Umbilical cord (tissue), 2 donors: ENCODE results near the gene KMO. TPM values are rescaled to one million over a fixed set of nuclear protein-coding genes. Genes with fewer than 3 reads are reported as not detected.
A peak's percentile ranks its signal among the peaks of the same experiment; 100 is the strongest.

Source experiments
- DNase-seq: peaks from one replicate; pipeline ENCODE4 v3.0.0-alpha.2; 2015; ENCODE audit warnings: low spot score
- total RNA-seq: library from RNA; depleted of rRNA; stranded (reverse); fragments of >200 nt; gene quantifications from one replicate; pipeline ENCODE4 v1.2.3, GENCODE V29; 2014; ENCODE audit warnings: low replicate concordance; ENCODE audit not compliant: insufficient read depth

The KMO gene
- total RNA-seq, 1 donor from 2014 or later: 4.6 TPM

DNA sequence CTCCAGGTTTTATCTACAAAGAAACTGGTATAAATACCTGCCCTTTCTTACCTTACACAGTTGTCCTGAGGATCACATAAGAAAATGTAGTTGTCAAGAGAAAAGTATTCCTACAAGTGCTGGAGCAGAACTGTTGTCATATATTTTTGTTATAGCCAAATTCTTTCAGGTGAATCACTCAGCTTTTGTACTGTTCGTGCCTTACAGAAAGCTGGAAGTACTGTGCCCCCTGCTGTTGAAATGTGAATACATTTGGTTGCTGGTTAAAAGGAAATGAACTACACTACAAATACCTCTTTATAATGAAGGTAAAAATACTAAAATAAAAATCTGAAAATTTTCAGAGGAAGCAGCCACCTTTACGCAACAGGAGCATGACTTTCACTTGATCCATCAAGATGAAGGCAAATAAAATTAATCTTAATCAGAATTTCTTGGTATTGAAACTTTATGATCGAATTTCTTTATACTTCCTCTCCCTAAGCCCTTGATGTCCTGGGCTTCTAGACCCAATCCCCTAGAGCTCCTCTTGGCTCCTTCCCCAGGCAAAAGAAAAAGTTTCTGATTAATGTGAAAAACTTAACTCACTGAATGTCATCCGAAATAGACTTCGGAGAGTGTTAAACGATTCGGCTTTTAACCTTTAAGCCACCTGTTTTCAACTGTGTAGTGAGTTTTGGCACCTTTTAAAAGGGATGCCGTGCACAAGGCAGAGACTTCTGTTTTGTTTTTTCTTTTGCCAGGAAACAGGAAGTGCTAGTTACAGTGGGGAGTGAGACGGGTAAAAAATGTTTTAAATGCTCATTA is 95.5 kb downstream of the KMO start:
- DNase-seq: peak; percentile 68

DNA sequence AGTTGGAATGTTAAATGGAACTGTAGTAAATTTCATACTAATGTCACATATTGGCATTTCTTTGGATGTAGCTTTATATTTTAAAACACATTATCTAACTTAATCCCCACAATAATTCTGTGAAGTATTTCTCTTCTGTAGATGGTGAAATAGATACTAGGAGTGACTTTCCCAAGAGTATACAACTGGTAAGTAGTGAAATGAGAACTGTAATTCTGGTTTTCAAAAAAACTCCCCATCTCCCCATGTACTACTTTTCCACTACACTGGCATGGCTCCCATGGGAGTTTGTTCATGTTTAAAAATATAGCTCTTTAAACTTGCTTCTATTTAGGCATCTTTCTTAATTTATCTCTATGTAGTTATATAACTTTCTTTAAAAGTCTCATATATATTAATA is 97.8 kb downstream of the KMO start:
- DNase-seq: no peak

DNA sequence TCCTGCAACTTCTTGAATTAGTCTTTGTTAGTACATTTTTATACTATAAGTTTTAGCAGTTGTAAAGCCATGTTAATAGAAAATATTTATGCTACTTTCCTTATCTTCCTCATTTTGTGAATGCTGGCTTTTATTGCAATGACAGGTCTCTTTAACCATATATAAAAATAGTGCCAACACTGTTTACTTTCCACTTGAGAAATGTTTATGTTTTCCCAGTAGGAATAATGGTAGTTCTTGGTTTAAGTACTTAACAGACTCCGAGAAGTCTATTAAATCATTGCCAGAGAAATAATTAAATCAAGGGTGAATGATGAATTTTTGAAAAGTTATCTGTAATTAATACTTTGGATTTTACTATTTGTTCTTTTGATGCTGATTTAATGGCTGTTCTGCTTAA is 98.3 kb downstream of the KMO start:
- DNase-seq: no peak

DNA sequence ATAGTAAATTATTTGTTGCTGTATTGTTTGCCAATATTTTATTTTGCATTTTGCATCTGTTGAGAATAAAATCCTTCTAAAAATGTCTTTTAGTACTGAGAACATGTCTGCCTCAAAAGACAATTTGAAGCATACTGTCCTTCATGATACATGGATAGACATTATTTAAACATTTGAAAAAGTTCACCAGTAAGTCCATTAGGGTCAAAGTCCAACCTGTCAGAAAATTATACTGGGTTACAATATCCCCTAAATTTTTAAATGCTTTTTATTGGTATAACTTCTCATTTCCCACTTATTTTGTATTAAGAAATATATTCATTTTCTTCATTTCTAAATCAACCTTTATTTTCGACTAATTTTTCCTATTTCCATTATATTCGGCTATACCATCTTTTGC is 98.7 kb downstream of the KMO start:
- DNase-seq: no peak

DNA sequence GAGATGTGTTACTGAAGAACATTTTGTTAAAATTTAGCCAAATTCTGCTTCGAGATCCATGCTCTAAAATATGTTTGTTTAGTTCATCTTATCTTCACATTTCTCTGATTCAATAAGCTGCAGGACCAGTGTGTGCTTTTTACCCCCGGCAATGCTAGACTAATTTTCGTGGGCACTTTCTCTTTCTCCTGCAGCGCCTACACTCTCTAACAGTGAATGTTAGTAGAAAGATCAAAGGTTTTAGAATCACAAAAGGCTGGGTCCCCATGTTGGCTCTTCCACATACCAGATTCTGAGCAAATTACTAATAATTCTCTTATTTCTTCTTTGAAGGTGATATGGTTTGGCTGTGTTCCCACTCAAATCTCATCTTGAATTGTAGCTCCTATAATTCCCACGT is 99.5 kb downstream of the KMO start:
- DNase-seq: no peak

DNA sequence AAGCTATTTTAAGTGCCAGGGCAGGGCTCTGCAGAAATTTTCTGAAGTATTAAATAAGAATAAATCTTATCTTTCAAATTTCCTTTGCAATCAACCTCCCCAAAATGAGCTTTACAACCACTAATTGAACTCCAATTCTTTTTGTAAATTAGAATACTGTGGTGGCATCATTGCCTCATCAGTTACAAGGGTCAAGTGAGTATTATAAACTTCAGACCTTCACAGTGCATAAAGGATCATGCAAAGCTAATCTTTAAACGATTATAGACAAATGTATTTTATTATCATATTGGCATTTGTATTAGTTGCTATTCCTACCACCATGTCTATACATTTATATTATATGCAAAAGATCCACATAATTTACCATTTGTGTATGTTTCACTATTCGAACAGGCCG is 100.8 kb downstream of the KMO start:
- no peak for DNase-seq

DNA sequence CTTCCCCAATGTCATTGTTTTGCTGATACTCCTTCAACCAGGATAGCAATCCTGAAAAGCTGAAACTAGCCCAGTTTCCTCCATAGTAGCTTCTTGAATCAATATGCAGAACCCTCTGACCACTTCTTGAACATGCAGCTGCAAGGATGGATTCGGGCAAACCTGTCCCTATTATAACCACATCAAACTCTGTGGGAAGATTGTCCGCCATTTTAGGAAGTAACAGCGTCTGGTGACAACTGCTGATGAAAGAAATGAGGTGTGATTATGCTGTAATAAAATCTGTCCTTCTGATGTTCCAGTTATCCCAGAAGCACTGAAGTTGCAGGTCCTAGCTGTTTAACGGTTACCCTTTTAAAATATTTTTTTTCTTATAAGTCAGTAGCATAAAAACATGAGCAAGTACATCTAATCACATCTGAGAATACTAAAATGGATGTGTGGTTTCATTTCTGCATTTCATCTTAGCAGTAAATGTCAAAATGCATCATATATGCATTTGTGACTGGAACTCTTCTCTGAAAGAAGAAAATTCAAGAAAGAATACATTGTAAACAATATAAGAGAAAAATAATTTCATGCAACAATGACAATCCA is 103.5 kb downstream of the KMO start:
- no peak for DNase-seq

DNA sequence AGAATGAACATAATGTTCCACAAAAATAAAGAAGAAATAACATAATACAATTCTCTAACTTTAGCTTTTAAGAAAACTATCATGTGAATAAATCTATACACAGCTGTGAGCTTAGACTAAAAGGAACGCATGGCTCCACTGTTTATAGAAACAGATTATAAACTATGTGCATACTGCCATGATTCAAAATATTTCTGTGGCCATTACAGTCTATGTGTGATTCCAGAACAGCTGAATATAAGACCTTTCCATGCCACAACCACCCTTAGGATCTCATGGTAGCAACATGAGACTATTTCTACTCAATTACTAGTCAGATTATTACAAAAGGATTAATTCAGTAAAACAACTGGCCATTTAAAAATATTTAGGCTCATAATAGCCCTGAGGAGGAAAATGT is 104.1 kb downstream of the KMO start:
- no peak for DNase-seq

DNA sequence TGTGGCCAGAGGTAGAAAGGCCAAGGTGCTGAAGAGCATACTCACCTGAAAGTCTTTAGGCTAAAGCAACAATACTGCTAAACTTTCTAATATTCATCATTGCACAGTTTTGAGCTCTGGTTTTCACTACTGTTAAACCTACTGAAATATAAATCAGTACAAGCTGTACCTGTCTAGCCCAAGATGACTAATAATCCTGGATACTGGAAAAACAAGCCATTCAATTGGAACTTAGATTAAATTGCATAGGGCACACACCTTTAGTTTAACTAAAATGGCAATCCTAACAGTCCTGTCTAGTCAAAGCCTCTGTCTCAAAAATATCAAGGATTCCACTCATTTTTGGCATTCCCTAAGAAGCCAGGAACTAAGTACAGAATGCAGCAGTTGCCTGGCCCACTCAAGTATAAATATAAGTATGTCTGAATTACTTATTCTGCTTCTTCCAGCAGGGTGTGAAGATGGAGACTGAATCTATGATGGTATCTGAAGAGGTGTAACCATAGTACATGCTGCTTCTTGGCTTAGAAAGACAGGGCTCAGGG is 104.9 kb downstream of the KMO start:
- DNase-seq: peak; percentile 28

DNA sequence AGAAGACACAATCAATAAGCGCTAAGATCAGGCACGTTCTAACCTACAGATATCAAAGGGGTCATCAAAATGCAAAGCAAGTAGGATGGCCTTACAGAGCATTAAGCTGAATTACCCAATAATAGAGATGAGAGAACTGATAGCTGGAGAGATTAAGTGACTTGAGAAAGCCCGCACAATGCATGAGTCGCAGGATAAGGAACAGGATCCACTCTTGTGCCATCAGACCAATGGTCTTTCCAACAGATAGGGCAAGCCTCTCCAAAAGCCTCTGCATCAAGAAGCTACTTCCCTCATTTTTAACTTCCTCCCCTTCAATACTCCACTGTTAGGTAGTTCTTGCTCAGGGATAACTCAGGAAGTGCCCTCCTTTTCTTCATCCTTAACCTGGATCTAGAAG is 105.4 kb downstream of the KMO start:
- no peak for DNase-seq

DNA sequence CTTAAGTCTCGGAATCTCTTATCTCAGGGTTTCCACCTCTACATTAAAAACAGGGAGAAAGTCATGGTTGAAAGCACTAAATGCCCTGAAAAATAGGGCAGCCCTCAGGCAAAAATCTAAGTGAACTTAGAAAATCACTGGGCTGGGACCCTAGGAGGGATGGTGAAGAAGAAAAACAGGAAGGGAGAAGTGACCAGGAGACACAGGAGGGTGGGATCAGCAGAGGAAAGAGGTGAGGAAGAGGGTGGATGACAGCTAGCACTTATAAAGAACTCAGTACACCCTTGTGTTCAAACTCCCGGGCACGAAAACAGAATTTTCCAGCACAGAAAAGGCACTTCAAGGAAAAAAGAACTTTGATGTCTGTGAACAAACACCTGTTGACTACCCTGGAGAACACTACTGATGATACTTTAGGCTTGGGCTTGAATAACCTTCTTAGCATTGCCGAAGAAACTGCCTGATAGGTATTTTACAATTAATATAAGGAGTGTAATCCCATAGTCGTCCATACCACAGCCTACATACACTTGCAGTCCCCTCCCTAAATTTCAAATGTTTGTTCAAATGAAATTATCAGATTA is 106.0 kb downstream of the KMO start:
- no peak for DNase-seq

DNA sequence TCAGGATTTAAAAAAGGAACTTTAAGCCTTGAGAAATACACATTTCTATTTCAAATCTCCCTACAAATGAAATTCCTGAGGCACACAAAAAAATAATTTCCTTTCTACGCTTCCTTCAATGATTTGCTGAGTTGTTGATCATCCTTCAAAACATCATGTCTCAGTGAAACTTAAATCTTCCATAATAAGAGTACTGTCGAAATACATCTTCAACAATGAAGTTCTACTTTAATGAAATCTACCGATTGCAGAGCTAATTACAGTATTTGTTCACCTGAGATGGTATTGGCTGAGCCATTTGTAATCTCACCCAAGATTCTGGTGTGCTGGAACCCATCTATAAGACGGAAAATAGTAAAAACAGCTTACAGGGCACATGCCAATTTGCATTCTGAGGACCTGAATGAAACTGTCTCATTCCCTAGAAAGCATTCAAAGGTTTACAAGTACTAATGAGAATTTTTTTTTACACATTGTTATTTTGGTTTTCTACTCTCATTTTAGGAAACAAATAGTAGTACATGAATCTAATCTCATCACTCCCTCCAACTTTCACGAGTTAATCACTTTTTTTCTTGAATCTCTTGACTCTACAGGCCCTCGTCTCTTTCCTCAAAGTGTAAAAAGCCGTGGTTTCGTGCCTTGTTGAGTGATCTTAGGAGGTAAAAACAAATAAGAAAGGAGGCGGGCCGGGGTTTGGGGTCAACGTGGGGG is 106.9 kb downstream of the KMO start:
- DNase-seq: no peak

DNA sequence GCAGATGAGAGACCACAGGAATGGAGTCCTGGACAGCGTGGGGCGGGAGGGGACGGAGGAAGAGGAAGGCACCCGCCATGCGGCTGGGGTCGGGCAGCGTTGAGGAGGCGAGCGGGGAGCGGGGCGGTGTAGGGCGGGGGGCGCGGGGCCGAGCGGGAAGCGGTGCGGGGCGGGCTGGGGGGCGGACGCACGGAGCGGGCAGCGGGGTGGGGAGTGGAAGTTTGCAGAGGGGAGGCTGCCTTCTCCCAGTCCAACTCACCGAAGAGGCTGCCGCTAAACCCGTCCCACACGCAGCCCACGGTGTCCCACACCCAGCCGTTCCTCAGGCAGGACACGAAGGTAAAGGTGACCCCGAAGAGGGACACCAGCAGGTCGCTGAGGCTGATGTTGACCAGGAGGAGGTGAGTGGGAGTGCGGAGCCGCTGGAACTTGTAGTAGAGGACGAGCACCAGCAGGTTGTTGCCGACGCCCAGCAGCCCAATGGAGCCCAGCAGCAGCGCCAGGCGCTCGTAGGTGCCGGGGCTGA is 107.5 kb downstream of the KMO start:
- DNase-seq: no peak

DNA sequence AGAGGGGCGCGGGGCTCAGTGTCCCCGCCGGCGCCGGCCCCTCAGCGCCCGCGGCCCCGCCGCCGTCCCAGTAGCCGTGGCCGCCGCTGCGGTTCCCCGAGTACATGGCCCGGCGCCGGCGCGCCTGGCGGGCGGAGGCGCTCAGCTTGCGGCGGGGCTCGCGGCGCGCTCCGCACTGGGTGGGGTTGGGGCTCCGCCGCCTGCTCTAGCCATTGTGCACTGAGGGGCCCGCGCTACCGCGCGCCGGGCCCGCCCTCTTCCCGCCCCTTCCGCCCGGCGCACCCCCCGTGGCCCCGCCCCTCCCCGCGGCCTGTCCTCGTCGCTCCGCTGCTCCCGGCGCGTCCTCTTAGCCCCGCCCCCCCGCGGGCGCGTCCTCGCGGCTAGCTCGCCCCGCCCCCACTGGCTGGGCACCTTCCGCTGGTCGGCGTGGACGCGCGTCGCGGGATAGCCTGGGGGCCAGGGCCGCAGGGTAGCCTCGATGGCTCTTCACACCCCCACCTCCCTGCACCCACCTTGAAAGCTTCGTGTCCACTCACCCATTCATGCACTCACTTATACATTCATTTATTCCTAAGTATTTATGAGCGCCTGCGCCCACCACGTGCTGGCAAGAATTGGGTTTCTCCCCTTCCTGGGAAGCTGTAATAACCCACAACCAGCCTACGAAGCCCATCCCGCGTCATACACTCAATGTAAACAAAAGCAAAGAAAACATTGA is 108.1 kb downstream of the KMO start, which contains the start of the genes CHML and OPN3:
Gene CHML (minus strand): TSS at position 221 of the 718 bp plus-strand sequence. CDS start 4,603 bp downstream, outside the sequence.
Gene OPN3 (minus strand): TSS at position 221 of the 718 bp plus-strand sequence. CDS start 115 bp downstream, at position 106.
- peak; percentile 89 for DNase-seq

DNA sequence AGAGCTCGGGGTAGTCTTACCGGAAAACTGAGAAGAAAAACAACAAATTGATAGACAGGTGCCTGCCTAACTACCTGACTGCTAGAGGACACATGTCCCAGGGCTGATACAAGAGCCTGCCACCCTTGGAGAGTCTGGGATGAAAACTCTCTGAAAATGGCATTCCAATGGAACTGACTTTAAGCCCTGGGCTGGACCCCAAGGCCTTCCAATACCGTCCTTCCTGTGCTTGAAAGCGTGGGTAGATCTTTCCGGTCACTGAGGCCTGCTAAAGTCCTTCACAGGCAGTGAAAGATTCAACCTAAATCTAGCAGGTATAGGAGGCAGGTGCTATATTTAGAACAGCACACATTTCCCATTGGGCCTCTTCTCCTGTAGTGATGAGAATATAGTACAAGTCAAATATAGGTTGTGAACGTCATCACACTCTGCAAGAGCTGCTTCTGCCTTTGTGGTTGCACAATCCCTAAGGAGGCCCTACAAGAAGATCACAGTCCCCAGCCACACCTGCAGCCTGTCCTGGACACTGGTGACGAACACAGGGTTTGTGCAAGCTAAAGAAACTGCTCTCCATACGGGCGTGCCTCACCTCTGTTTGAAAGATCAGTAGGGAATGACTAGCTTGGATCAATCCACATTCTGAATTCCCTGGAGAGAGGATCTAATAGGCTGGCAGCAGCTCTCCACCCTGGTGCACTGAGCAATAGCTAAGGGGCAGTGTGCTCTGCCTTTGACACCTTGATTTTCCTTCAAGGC is 108.9 kb downstream of the KMO start:
- DNase-seq: no peak

DNA sequence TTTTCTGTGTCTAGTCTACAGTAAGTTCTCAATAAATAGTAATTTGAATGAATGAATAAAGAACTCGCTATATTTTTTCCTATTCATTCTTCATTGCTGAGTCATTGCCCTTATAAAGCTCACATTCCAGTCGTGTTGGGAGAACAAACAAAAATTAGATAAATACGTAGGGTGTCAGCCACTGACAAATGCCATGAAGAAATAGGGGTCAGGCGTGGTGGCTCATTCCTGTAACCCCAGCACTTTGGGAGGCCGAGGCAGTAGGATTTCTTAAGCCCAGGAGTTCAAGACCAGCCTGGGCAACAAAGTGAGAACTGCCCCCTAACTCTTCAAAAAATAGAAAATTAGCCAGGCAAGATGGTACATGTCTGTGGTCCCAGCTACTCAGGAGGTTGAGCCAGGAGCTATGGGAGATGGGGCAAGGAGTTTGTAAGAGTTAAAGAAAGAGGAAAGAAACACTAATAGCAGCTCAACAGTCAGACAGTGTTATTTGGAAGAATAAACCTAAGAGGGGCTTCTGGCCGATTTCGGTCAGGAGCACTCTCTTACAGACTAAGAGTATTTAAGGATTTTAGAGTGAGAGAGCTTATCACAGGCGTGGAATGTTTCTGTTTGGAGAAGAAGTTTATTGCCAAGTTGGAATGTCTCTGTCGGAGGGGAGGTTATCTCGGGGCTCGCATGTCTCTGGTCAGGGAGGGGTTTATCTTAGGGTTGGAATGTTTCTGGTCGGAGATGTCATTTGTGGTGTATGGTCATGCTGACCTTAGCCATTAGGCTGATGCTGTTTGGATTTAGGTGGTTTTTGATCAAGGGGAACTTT is 109.8 kb downstream of the KMO start:
- DNase-seq: no peak

DNA sequence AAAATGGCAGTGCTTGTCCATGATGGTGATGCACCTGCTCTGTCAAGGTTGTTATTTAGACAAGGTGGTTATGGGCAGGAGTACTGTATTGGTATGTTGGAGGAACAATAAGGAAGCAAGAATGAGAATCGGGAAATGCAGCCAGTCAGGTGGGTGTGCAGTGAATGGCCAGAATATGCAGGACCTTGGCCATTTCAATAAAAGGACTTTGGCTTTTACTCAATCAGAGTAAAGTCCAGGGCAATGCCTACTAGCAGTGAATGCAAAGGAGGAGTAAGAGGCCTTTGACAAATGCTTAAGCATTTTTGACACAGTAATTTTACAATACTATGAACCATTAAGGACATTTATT is 110.4 kb downstream of the KMO start:
- DNase-seq: no peak

DNA sequence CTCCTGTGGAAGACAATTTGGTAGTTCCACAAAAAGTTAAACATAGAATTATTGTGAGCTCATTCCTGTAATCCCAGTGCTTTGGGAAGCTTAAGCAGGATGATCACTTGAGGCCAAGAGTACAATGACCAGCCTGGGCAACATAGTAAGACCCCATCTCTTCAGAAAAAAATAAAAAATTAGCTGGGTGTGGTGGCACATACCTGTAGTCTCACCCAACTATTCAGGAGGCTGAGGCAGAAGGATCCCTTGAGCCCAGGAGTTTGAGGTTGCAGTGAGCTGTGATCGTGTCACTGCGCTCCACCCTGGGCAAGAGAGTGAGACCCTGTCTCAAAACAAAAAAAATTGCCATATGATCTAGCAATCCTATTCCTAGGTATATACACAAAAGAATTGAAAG is 112.1 kb downstream of the KMO start:
- DNase-seq: no peak

DNA sequence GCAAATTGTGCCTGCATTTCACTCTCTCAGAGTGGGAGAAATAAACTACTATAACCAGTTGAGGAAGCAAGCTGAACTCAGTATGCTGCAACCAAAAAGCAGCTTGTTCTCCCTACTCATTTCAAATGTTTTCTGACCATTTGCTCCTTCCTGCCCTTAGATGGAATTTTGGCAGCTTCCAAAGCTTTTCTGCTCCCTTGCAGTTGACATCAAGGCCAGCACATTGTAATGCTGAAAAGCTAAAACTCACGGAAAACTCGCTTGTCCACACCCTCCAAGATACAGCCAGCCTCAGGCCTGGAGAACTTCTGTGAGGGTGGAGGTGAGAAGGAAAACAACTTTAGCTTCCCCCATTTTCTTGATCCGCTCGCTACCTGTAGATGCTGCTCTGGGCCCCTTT is 113.0 kb downstream of the KMO start:
- DNase-seq: no peak
